GM18505 (cell line): ENCODE measurements around the gene GPR107.

Source experiments
- ATAC-seq: cut with Tn5 transposase; IDR thresholded peaks from one replicate; pipeline ENCODE4 v1.9.1; 2021; ENCODE audit not compliant: unreplicated experiment
- POLR2A ChIP-seq: IDR thresholded peaks from 4 replicates; pipeline ENCODE4 v1.6.1; 2011; ENCODE audit warnings: borderline replicate concordance; ENCODE audit not compliant: insufficient read depth, insufficient read length; ENCODE audit errors: extremely low read depth

Gene GPR107

GRCh38 chr9:130128733-130129431, 75.2 kb downstream of the GPR107 start:
- TF ChIP-seq POLR2A, result peak; percentile 32
- ATAC-seq, result peak; percentile 58

DNA sequence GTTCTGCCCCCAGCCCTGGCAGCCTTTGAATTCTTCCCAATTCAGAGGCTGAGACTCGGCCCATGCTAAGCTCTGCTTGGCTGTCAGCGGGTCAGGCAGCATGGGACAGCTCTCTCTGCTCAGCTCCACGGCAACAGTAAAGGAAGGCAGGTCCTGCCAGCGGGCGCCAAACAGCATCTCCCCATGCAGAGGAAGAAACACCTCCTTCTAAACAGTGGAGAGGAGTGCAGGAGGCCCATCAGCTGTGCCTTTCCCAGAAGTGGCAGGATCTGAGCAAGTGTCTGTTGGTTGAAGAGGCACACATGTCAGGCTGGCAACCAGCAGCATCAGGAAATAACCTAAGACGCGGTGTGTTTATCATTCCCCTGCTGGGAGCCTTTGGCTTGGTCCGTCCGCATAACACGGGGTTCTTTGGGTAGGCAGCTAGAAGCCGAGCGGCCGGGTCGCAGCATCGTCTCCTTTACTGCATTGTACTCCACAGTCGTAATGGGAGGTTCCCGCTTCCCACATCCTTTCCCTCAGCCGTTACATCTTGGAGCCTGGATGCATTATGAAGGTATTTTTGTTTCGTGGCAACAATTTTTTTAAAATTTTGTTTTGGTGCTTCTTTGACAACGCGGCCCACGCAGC, 75.8 kb downstream of the GPR107 start:
- ATAC-seq, result no peak
- TF ChIP-seq POLR2A, result no peak

DNA sequence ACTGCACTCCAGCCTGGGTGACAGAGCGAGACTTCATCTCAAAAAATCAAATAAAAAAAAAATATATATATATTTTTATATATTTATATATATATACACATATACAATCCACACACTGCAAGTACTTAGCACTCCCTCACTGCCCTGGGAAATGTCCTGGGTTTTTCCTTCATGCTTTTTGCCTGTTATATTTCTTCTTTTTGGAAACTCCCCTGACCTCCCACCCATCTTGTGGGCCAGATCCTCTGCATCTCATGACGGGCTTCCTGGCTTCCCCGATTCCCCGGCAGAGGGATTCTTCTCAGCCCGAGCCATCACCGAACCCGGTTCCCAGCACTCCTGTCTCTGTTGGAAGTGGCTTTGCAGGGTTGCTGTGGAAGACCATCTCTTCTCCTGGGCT, 79.0 kb downstream of the GPR107 start:
- no peak for TF ChIP-seq POLR2A
- ATAC-seq, result no peak

DNA sequence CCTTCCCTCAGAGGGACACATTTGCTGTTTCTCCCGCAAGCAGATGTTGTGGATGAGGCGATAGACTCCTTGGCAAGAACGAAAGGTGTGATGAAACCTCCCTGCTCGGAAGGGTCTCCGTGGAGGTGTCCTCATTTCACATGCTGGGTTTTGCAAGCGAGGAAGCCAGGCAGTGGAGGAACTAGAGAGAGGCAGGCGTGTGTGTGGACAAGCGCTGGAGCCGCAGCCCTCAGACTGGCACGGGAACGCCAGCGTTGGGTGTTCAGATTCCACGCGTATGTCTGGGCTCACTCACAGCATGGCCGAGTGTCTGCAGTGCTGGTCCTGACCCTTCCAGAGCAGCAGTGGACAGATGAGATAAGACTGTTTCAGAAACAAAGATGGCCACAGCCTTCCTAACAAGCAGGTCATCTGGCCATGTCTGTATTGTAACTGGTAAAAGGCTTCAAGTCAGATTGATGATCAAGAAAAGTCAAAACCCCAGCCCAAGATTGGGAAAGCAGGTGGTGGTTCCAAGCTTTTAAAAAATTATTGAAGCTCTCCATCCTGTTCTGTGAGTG, 83.5 kb downstream of the GPR107 start:
- ATAC-seq, result no peak
- TF ChIP-seq POLR2A, result no peak

- TF ChIP-seq POLR2A, result no peak
Observed at GRCh38 chr9:130137641-130138081, 84.0 kb downstream of the GPR107 start.

GRCh38 chr9:130138171-130138653, 84.5 kb downstream of the GPR107 start:
- no peak for TF ChIP-seq POLR2A
- ATAC-seq, result no peak

More at GRCh38 chr9:130137641-130138081, 84.0 kb downstream of the GPR107 start:
- no peak for ATAC-seq

GRCh38 chr9:130138791-130139190, 85.1 kb downstream of the GPR107 start:
- no peak for TF ChIP-seq POLR2A

GRCh38 chr9:130139251-130139650, 85.5 kb downstream of the GPR107 start:
- no peak for ATAC-seq
- TF ChIP-seq POLR2A, result no peak

More at GRCh38 chr9:130138791-130139190, 85.1 kb downstream of the GPR107 start:
- no peak for ATAC-seq

DNA sequence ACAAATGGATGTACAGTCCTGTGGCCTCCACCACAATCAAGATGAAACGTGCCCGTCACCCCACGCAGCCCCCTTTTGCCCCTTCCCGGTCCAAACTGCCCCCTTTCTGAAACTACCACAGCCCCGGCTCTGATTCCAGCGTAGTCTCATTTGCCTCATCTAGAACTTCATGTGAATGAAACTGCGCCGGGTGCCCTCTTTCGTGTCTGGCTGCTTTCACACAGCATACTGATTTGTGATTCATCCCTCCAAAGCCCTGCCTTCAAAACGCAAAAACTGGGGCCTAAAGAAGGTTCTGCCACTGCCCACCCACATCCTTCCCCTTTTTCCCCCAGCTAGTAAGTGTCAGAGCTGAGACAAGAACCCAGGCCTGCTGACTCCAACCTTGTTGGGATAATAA, 87.0 kb downstream of the GPR107 start:
- no peak for TF ChIP-seq POLR2A
- ATAC-seq, result no peak

DNA sequence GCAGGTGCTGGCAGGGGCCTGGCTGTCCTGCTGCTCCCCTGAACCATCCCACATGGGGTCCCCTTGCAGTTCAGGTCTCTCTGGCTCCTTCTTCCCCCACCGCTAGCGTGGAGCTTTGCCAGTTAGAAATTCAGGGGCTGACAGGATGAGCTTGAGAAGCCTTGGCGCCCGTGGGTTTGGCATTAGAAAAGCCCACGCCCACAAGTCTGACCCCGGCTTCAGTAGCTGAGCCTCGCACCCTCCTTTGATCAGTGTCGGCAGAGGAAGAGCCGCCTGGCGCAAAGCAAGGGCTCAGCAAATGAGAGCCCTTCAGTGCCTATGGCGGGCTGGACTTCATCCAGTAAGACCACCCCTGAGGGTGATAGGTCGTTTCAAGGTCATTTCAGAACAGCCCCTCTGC, 88.3 kb downstream of the GPR107 start:
- TF ChIP-seq POLR2A, result no peak
- no peak for ATAC-seq

- no peak for TF ChIP-seq POLR2A
- no peak for ATAC-seq
Observed at GRCh38 chr9:130142641-130143040, 88.9 kb downstream of the GPR107 start.

DNA sequence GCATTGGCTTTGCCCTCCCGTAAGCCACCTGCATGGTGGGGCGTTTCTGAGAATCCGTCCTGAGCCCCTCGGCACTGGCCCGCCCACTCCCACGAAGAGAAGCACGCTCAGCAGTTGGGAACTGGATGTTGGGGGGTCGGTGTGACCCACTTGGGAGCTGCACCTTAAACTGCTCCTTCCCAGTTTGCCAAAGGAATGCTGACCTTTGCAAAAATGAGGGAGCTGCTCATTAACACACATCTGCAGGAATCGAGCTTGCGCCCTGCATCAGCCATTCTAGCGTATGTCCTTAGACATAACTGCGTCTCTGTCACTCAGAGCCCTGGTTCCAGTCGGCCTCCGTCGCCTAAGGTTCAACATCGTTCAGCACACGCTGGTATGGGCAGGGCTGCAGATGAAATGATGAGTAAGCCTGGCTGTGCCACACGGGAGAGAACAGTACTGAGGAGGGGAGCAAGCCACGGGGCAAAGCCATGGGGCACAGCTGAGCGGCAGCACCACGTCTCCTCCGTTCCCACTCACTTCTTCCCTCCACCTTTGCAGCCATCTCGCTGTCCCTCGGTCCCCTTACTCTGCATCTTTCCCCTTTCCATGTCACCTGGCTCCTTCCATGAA, 89.7 kb downstream of the GPR107 start:
- ATAC-seq, result no peak
- TF ChIP-seq POLR2A, result no peak

DNA sequence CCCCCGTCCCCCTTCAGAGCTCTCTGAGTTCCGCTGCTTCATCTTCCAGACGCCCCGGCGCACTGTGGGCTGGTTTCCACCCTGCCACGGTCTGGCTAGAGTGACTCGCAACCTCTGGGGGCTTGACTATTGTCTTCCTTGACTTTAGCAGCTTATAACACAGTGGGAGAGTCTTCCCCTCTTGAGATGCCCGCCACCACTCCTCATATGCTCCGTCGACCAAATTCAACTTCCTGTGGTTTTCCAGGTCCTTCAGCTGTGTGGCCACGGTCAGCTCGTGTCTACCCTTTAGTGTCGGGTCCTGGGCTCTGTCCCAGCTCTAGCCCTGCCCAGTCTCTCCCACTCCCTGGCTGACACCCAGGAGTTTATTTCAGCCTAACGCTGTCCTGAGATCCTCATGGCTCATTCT, 90.3 kb downstream of the GPR107 start:
- TF ChIP-seq POLR2A, result no peak
- no peak for ATAC-seq
